Central memory CD8-positive, alpha-beta T cell (primary cell): Measurements from ENCODE around the gene BIRC7.

Experiments
- ATAC-seq: fragments of 150-1000 bp; cut with Tn5 transposase; replicated peaks from 2 replicates; pipeline ENCODE4 v1.10.0; 2022; ENCODE audit warnings: mild to moderate bottlenecking, moderate FRiP score, moderate number of reproducible peaks; ENCODE audit not compliant: poor library complexity, severe bottlenecking; ENCODE audit errors: extremely low read depth
- DNase-seq, 2 donors: peaks; one replicate each; pipeline ENCODE4 v3.0.0; 2021; ENCODE audit warnings: low spot score in 2 of 2
- H3K27ac Mint-ChIP-seq: one replicate; pipeline ENCODE4 v1.8.0; 2022; ENCODE audit warnings: low read depth, mild to moderate bottlenecking, moderate library complexity, mixed read lengths
- H3K27me3 Mint-ChIP-seq: one replicate; pipeline ENCODE4 v1.8.0; 2022; ENCODE audit warnings: mixed read lengths
- H3K36me3 Mint-ChIP-seq: one replicate; pipeline ENCODE4 v1.8.0; 2022; ENCODE audit warnings: mild to moderate bottlenecking, moderate library complexity, mixed read lengths; ENCODE audit not compliant: insufficient read depth
- H3K4me1 Mint-ChIP-seq: one replicate; pipeline ENCODE4 v1.8.0; 2022; ENCODE audit warnings: mixed read lengths
- H3K4me3 Mint-ChIP-seq: one replicate; pipeline ENCODE4 v1.8.0; 2022; ENCODE audit warnings: mild to moderate bottlenecking, moderate library complexity, mixed read lengths
- H3K9me3 Mint-ChIP-seq: one replicate; pipeline ENCODE4 v1.8.0; 2022; ENCODE audit warnings: mixed read lengths

The BIRC7 gene

GRCh38 chr20:63234693-63235398, 859 bp upstream of the BIRC7 start:
- no peak for DNase-seq
- Mint-ChIP-seq H3K27me3 (peaks cover 16% of the 10 kb centered on the region), H3K27ac (no peak overlapping the region), H3K4me3 (peak overlapping the region; percentile 51), H3K4me1 (peaks cover 5% of the 10 kb centered on the region), H3K36me3 (no peaks in the 10 kb centered on the region), H3K9me3 (no peaks in the 10 kb centered on the region)
- no peak for ATAC-seq

DNA sequence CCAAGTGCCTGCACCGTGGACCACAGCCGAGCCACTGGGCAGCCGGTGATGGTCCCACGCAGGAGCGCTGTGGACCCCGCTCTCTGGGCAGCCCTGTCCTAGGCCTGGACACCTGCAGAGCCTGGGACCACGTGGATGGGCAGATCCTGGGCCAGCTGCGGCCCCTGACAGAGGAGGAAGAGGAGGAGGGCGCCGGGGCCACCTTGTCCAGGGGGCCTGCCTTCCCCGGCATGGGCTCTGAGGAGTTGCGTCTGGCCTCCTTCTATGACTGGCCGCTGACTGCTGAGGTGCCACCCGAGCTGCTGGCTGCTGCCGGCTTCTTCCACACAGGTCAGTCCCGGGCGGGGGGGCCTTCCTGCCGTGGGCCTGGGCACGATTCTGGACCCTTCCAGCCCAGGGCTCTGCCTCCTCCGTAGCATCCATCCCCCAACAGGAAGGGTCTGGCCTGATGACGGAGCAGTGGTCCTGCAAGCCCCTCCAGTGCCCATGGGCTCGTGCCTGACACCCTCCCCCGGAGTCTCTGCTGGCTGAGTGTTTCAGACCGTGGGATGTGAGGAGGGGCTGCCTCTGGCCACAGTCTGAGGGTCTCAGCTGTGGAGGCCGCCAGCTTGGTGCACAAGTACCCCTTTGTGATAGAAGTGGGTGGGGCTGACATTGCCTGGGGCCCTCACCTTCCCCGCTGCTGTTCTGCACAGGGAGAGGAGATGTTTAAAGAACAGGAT, 572 bp downstream of the BIRC7 start:
- Mint-ChIP-seq H3K27me3 (peaks cover 2% of the 10 kb centered on the region), H3K36me3 (no peaks in the 10 kb centered on the region)

DNA sequence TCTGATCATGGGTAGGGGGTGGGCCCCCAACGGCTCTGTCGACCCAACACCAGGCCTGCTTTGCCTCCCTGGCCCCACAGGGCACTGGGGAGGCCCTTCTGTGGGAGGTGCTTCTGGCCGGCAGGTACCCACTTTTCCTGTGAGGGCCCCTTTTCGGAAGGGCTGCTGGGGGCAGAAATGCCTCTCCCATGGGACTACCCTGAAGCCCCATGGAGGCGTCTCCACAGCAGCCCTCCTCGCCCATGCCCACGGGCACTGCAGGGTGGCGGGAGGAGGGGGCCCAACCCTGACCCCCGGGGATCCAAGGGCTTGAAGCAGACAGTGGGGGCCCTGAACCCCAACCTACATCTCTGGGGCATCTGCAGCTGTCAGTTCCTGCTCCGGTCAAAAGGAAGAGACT, 2.3 kb downstream of the BIRC7 start:
- Mint-ChIP-seq H3K27me3 (no peaks in the 10 kb centered on the region), H3K9me3 (no peaks in the 10 kb centered on the region), H3K27ac (no peak overlapping the region), H3K4me3 (no peak overlapping the region), H3K4me1 (peaks cover 5% of the 10 kb centered on the region), H3K36me3 (no peaks in the 10 kb centered on the region)
- DNase-seq (no peak), ATAC-seq (no peak)

More for the DNA sequence above, 572 bp downstream of the BIRC7 start:
- ATAC-seq: no peak
- Mint-ChIP-seq H3K4me3 (no peak overlapping the region), H3K27ac (no peak overlapping the region), H3K9me3 (no peaks in the 10 kb centered on the region), H3K4me1 (peaks cover 5% of the 10 kb centered on the region)
- DNase-seq: no peak

- no peak overlapping the region for H3K4me3 Mint-ChIP-seq
- H3K27me3 Mint-ChIP-seq: no peaks in the 10 kb centered on the region
- no peak overlapping the region for H3K27ac Mint-ChIP-seq
- H3K4me1 Mint-ChIP-seq: peaks cover 5% of the 10 kb centered on the region
- no peaks in the 10 kb centered on the region for H3K36me3 Mint-ChIP-seq
- DNase-seq (no peak), ATAC-seq (no peak)
- no peaks in the 10 kb centered on the region for H3K9me3 Mint-ChIP-seq
Measured at GRCh38 chr20:63238514-63239125, 2.9 kb downstream of the BIRC7 start.

DNA sequence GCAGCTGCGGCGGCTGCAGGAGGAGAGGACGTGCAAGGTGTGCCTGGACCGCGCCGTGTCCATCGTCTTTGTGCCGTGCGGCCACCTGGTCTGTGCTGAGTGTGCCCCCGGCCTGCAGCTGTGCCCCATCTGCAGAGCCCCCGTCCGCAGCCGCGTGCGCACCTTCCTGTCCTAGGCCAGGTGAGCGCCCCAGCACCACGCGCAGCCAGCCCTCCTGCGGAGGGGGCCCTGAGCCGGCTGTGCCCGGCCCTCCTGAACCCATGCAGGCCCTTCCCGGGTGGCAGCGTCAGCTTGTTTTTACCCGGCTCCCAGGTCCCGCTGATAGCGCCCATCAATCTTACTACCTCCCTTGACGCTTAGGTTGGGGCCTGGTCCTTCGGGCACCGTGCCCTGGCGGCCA, 3.7 kb downstream of the BIRC7 start:
- H3K4me1 Mint-ChIP-seq: peaks cover 5% of the 10 kb centered on the region
- no peak for DNase-seq
- H3K27ac Mint-ChIP-seq: no peak overlapping the region
- ATAC-seq: no peak
- no peaks in the 10 kb centered on the region for H3K36me3 Mint-ChIP-seq
- no peak overlapping the region for H3K4me3 Mint-ChIP-seq
- H3K9me3 Mint-ChIP-seq: no peaks in the 10 kb centered on the region
- no peaks in the 10 kb centered on the region for H3K27me3 Mint-ChIP-seq

- H3K4me1 Mint-ChIP-seq: peaks cover 1% of the 10 kb centered on the region
- no peak for ATAC-seq
Measured at GRCh38 chr20:63240004-63240403, 4.3 kb downstream of the BIRC7 start.

DNA sequence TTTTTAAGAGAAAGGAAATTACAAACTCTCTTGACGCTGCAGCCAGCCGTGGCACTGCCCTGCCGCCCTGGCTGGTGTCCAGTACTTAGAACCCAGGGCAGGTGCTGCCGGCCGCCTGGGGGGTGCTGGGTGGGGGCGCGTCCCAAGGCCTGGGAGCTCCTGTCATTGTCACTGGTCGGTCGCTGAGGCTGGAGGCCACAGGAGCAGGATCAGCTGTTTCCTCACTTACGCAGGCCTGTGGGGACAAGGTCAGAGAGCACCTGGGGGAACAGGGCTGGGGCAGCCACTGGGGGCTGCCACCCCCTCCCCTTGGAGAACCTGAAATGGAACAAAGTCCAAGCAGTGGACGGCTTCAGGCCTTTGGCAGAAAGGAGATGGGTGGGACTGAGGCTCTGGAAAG, 5.6 kb downstream of the BIRC7 start:
- Mint-ChIP-seq H3K4me1 (no peaks in the 10 kb centered on the region), H3K4me3 (no peak overlapping the region), H3K27ac (no peak overlapping the region), H3K36me3 (no peaks in the 10 kb centered on the region), H3K27me3 (peaks cover 13% of the 10 kb centered on the region), H3K9me3 (no peaks in the 10 kb centered on the region)
- ATAC-seq: no peak
- no peak for DNase-seq

More at GRCh38 chr20:63240004-63240403, 4.3 kb downstream of the BIRC7 start:
- Mint-ChIP-seq H3K27me3 (peaks cover under 1% of the 10 kb centered on the region), H3K27ac (no peak overlapping the region), H3K9me3 (no peaks in the 10 kb centered on the region), H3K4me3 (no peak overlapping the region), H3K36me3 (no peaks in the 10 kb centered on the region)
- DNase-seq: no peak

DNA sequence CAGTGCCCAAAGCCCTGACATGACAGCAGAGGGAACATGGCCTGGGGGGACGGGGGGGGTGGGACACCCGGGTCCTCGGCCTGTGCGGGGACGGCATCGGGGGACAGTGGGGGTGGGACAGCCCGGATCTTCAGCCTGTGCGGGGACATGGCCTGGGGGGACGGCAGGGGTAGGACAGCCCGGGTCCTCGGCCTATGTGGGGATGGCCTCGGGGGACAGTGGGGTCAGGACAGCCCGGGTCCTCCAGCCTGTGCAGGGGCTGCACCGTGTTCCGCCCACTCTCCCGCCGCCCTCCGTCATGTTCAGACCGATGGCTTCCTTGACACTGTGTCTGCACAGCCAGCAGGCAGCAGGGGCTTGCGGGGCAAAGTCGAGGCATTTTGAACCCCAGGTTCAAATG, 7.0 kb downstream of the BIRC7 start:
- H3K9me3 Mint-ChIP-seq: no peaks in the 10 kb centered on the region
- no peak overlapping the region for H3K27ac Mint-ChIP-seq
- peaks cover 13% of the 10 kb centered on the region for H3K27me3 Mint-ChIP-seq
- no peaks in the 10 kb centered on the region for H3K4me1 Mint-ChIP-seq
- H3K36me3 Mint-ChIP-seq: peaks cover 1% of the 10 kb centered on the region
- no peak overlapping the region for H3K4me3 Mint-ChIP-seq
- ATAC-seq (no peak), DNase-seq (no peak)

GRCh38 chr20:63243604-63244247, 8.0 kb downstream of the BIRC7 start:
- Mint-ChIP-seq H3K27ac (no peak overlapping the region), H3K4me1 (no peaks in the 10 kb centered on the region), H3K27me3 (peaks cover 21% of the 10 kb centered on the region), H3K4me3 (no peak overlapping the region), H3K36me3 (peaks cover 2% of the 10 kb centered on the region), H3K9me3 (no peaks in the 10 kb centered on the region)
- ATAC-seq: no peak
- no peak for DNase-seq

GRCh38 chr20:63244468-63244867, 8.8 kb downstream of the BIRC7 start:
- Mint-ChIP-seq H3K4me3 (no peak overlapping the region), H3K27ac (no peak overlapping the region), H3K36me3 (peaks cover 2% of the 10 kb centered on the region), H3K9me3 (no peaks in the 10 kb centered on the region), H3K4me1 (no peaks in the 10 kb centered on the region), H3K27me3 (peaks cover 28% of the 10 kb centered on the region)
- ATAC-seq (no peak), DNase-seq (no peak)

DNA sequence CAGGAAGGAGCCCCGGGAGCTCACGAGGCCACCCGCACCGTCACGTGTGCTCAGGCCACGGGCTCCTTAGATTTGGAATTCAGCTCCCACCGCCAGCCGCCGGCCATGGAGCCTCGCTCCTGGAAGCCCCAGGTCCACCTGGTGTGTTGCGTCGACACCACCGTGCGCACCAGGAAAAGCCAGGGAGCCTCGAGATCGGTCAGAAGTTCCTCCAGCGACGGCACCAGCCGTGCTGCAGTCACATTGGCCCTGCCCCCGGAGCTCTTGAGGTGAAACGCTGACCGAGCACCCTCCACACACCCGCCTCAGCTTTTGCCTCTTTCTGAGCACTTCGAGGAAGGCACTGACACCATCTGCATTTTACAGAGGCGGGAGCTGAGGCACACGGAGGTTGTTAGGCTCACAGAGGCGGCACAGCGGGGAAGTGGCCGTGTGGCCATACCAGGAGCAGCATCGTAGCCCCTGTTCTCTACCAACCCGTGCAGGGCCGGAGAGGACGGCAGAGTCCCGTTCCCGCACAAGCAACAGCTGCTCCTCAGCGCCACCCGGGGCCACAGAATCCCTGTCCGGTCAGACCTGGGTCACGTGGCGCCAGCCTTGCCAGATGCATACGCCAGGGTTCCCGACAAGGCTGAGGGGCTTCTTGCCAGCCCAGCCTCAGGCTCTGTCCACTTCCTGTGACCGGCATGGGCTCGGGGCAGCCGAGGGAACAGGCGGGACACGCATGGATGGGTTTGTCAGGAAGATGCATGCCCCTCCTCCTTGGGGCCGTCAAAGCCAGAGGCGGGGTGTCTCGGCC, 11.0 kb downstream of the BIRC7 start:
- H3K4me1 Mint-ChIP-seq: no peaks in the 10 kb centered on the region
- H3K27me3 Mint-ChIP-seq: peaks cover 44% of the 10 kb centered on the region
- no peaks in the 10 kb centered on the region for H3K9me3 Mint-ChIP-seq
- ATAC-seq (no peak), DNase-seq (no peak)
- H3K27ac Mint-ChIP-seq: no peak overlapping the region
- no peak overlapping the region for H3K4me3 Mint-ChIP-seq
- peaks cover 2% of the 10 kb centered on the region for H3K36me3 Mint-ChIP-seq

GRCh38 chr20:63247671-63248228, 12.0 kb downstream of the BIRC7 start:
- H3K9me3 Mint-ChIP-seq: no peaks in the 10 kb centered on the region
- peaks cover 3% of the 10 kb centered on the region for H3K4me1 Mint-ChIP-seq
- H3K4me3 Mint-ChIP-seq: no peak overlapping the region
- H3K36me3 Mint-ChIP-seq: peaks cover 2% of the 10 kb centered on the region
- ATAC-seq (no peak), DNase-seq (no peak)
- H3K27ac Mint-ChIP-seq: no peak overlapping the region
- peaks cover 55% of the 10 kb centered on the region for H3K27me3 Mint-ChIP-seq
